ENCODE results near the gene PRXL2B.

Gene PRXL2B

DNA sequence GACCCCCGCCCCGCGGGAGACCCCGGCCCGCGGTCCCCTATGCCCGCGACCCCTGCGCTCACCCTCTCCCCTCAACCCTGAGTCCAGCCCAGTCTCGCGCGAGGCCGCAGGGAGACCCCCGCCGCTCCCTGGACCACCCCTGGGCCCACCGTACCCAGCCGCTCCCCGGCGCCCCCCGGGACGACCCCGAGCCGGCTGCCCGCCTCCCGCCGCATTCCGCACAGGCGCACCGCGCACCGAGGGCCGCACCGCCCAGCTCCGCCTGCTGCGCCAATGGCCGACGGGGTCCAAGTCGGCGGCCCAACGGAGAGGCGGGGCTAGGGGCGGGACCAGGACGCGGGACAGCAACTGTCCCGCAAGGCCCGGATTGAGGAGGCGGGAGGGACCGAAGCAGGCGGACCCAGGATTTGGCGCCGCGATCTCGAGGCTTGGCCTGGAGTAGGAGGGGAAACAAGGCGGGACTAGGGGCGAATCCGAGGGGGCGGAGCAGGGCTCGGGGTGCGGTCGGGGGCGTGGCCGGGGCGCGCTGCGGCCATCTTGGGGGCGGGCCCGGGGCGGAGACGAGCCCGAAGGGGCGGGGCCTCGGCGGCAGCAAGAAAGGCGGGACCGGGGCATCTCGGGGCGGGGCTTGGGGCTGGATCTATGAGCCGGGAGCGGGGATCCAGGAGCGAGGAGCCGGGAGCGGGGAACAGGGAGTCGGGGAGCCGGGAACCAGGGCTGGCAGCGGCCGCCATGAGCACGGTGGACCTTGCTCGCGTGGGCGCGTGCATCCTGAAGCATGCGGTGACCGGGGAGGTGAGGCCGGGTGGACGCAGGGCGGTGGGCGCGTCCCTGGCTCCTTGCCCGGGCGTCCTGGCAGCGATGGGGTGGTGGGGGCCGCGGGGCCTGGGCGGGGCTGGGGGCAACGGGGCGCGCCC, at the start of gene PRXL2B:
Gene PRXL2B (plus strand): TSS at position 624 of the 917 bp plus-strand sequence. CDS start 109 bp downstream, at position 733.
- DNase-seq (ENCODE audit: insufficient read length, low spot score) (peak; percentile 97), FAIRE-seq (peak; percentile 57)
- TF ChIP-seq POLR2A (IDR thresholded peaks at IDR 0.05; ENCODE audit: low read depth, low read length) = peak; percentile 46; the same call in 1 of the 2 replicates

- no peak for TF ChIP-seq POLR2A (IDR thresholded peaks at IDR 0.05; ENCODE audit: low read depth, low read length)
- FAIRE-seq = no peak
- no peak for DNase-seq (ENCODE audit: insufficient read length, low spot score)
These were observed 48.8 kb upstream of the PRXL2B start for GRCh38 chr1:2537784-2538115.

GRCh38 chr1:2538376-2538775, 48.2 kb upstream of the PRXL2B start:
- no peak for TF ChIP-seq POLR2A (IDR thresholded peaks at IDR 0.05; ENCODE audit: low read depth, low read length)
- no peak for FAIRE-seq
- no peak for DNase-seq (ENCODE audit: insufficient read length, low spot score)

DNA sequence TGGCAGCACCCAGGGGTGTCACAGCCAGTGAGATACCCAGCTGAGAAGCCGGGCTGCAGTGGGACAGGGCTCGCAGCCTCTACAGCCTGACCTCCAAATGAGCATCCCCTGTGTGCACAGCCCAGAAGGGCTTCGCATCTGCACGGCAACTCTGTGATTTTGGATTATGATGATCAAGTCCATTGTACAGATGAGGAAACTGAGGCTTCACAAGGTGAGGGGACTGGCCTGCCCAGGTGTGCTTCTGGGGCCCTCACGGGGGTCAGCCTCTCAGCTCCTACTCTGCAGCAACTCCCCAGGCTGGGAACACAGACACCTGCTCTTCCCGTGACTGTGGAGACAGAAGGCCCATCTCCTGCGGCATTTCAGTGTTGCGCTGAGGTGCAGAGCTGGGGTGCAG, 47.7 kb upstream of the PRXL2B start:
- DNase-seq (ENCODE audit: insufficient read length, low spot score) (no peak), FAIRE-seq (no peak)
- TF ChIP-seq POLR2A (IDR thresholded peaks at IDR 0.05; ENCODE audit: low read depth, low read length) = no peak

DNA sequence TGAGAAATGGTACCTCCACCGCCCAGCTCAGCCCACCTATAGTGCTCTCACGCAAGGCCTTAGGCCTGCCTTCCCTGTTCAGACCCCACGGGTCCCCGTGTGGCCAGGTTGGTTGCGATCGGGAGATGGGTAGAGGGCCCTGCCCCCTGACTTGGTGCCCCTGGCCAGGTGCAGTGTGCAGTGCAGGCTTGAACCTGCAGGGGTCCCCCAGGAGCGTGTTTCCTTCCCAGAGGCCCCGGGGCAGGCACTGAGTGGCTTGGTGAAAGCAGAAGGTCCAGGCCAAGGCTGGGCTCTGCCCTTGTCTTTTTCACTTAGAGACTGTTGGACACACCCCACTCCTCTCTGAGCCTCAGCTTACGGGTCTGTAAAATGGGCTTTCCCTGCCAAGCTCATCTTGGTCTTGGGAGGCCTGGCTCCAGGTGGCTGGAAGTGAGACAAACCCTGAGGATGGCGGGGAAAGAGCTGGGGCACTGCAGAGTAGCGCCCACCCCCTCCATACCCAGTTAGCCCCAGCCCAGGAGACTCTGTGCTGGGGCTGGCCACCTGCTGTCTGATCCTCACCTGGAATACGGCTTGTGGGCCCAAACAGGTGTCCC, 47.2 kb upstream of the PRXL2B start:
- no peak for DNase-seq (ENCODE audit: insufficient read length, low spot score)
- TF ChIP-seq POLR2A (IDR thresholded peaks at IDR 0.05; ENCODE audit: low read depth, low read length) = no peak
- FAIRE-seq = no peak

GRCh38 chr1:2540816-2541492, 45.6 kb upstream of the PRXL2B start:
- DNase-seq (ENCODE audit: insufficient read length, low spot score) (no peak), FAIRE-seq (no peak)
- no peak for TF ChIP-seq POLR2A (IDR thresholded peaks at IDR 0.05; ENCODE audit: low read depth, low read length)

DNA sequence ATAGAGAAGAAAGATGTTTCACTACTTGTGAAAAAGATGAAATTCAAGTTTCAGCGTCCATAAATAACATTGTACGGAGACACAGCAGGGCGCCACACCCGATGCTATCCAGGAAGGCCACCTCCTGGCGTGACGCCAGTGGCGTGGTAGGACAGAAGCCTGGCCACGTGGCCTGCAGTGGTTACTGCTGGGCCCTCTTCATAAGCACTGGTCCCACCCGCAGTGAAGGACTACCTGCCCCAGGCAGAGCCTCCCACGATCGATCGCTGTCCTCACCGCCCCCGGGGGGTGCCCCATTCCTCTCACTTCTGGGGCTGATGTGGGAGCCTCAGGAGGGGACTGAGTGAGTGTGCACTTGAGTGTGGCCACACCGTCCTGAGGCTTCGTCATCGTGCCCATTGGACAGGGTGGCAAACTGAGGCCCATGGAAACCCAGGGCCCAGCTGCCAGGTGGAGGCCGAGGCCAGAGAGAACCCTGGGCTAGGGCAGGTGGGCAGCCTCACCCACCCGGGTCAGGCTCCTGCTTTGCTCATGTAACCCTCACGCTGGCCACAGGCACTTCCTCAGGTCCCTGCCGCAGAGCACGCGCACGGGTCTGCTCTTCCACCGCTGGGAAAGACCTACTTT, 44.8 kb upstream of the PRXL2B start:
- no peak for TF ChIP-seq POLR2A (IDR thresholded peaks at IDR 0.05; ENCODE audit: low read depth, low read length)
- DNase-seq (ENCODE audit: insufficient read length, low spot score) (no peak), FAIRE-seq (no peak)

DNA sequence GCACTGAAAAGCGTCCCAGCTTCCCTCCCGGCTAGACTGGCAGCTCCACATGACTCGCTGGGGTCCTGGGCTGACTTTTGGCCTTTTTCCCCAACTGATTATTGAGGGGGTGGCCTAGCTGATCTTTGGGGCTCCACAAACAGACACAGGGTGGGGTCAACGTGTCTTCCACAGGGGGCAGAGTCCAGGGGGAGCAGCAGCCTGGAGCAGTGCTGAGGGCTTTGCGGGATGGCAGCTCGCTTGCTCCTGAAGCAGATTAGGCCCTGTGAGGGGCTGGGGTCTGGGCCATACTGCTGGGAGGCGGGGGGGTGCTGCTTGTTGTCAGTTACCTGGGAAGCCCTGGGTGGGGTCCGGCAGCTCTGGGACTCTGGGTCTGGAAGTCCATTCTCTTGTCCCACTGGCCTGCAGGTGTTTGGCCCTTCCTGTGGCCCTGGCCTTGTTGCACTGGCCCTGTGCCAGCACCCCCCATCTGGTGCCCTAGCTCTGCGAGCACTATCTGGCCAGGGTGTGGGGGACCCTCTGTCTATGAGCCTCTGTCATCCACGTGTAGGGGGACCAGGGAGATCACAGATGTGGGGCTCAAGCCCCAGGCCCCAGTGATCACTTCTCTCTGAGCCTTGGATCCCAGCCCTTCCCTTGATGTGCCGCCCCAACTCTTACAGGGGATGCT, 44.2 kb upstream of the PRXL2B start:
- DNase-seq (ENCODE audit: insufficient read length, low spot score) = no peak
- no peak for FAIRE-seq
- TF ChIP-seq POLR2A (IDR thresholded peaks at IDR 0.05; ENCODE audit: low read depth, low read length) = no peak

- no peak for TF ChIP-seq POLR2A (IDR thresholded peaks at IDR 0.05; ENCODE audit: low read depth, low read length)
- no peak for DNase-seq (ENCODE audit: insufficient read length, low spot score)
- FAIRE-seq = no peak
These were observed 43.0 kb upstream of the PRXL2B start for GRCh38 chr1:2543543-2544092.

DNA sequence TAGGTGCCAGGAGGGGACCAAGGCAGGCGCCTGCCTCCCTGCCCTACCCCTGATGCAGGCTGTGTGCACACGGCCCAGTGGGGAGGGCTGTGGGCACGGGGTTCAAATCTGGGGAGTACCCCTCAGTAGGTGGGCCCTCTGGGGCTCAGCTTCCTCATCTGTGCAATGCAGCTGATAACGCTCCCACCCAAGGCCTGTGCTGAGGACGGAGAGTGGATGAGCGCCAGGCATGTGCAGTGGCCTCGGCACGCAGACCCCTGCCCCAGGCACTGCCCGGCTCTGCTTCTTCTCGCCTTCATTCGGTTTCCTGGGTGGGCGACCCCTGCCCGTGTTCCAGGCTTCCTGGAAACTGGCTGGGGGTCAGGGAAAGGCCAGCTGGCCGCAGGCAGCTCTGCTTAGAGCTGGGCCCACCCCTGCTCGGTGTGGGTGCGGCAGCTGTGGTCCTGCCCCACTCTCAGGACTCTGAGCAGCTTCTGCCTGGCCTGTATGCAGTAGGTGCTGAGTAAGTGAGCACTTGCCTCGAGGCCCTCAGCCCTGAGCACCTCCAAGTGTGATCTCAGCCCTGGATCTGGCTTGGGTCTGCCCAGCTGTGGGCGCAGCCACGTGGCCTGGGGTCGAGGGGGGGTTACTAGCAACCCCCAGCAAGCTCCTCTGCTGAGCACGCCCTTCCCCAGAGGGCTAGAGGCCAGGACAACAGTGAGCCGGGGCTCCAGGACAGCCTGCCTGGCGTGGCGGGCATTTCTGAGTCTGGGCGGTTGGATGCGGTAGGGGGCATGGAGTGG, 42.3 kb upstream of the PRXL2B start:
- no peak for TF ChIP-seq POLR2A (IDR thresholded peaks at IDR 0.05; ENCODE audit: low read depth, low read length)
- FAIRE-seq = no peak
- DNase-seq (ENCODE audit: insufficient read length, low spot score) = no peak

DNA sequence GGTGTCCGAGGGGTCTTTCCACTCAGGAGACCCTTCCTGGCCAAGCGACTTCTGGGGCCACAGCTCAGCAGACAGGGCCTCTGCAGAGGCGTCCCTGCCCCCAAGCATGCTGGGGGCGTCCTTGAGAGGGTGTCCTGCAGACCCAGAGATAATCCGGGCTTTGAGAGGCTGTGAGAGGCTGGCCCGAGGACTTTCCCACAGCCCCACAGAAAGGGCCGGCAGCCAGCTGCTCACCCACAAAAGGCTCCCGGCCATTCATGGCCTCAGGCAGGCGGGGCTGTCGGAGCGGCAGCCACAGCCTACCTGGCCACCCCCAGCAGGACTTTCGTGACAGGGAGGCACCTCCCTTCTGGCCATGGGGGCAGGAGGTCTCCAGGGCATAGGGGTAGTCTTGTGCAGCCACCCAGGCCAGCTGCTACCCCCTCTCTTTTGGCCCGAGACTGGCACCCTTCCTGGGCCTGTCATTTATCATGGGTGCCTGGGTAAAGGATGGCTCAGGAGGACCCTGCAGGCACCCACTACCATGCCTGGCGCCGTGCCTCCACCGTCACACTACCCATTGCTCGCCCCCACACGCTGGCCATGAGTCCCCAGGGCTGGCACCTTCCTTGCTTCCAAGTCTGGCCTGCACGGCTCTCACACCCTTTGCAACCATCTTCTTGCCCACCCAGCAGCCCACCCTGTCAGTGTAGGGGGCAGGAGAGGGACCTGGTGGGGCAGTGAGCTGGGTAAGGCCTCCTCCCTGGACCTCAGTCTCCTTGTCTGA, 41.5 kb upstream of the PRXL2B start:
- TF ChIP-seq POLR2A (IDR thresholded peaks at IDR 0.05; ENCODE audit: low read depth, low read length) = no peak
- DNase-seq (ENCODE audit: insufficient read length, low spot score) (no peak), FAIRE-seq (no peak)

Data from H54 (cell line).